K562 (cell line): Measurements from ENCODE around the gene BMP6. TPM values are rescaled to one million over a fixed set of nuclear protein-coding genes. Genes with fewer than 3 reads are reported as not detected.

Experiments
- ATAC-seq: fragments of 200-7000 bp; cut with Tn5 transposase; 3 replicates; pipeline ENCODE4 v1.9.1; 2020; ENCODE audit warnings: moderate library complexity
- BruUV-seq: library from RNA; stranded (reverse); fragments of 400-500 nt; replicated peaks from 2 replicates; lab custom pipeline; 2021; lab: Mats Ljungman, UMichigan
- CTCF ChIA-PET: fragments of 300-600 bp; formaldehyde crosslinking; extraction: SDS; loops from one replicate; lab custom pipeline; 2021; ENCODE audit warnings: low intra/inter-chr PET ratio; lab: Yijun Ruan, JAX
- POLR2A ChIA-PET: fragments of 300-600, 350-650 bp; sonication (Branson Sonifier 250); formaldehyde crosslinking; extraction: SDS; loops from one replicate; lab custom pipeline; 2021; ENCODE audit warnings: antibody characterized with exemption, inconsistent platforms; lab: Yijun Ruan, JAX
- DNase-seq, 4 experiments: peaks; one replicate each; pipeline versions ENCODE4 v3.0.0 to v3.0.0-alpha.2; 2011 to 2018; ENCODE audit warnings: low spot score in 3 of 4, mixed read lengths in 3 of 4; ENCODE audit errors: extremely low read depth in 1 of 4
- FAIRE-seq: peaks from 2 replicates; lab custom pipeline; 2011; peaks lifted over from hg19 to GRCh38; lab: Jason Lieb, UNC
- H2AFZ ChIP-seq: 2 replicates; pipeline ENCODE4 v1.6.0; 2011; ENCODE audit warnings: low read depth, low read length, control low read depth, inconsistent platforms
- H3K27ac ChIP-seq: fragments of 200-600 bp; 3 replicates; pipeline ENCODE4 v1.8.0; 2011; ENCODE audit warnings: low read depth, mild to moderate bottlenecking, control low read depth, inconsistent platforms, low read length, moderate library complexity, mixed read lengths; ENCODE audit errors: extremely low read depth
- H3K27me3 ChIP-seq, 2 experiments: fragments of 300-600 bp in 1 of 2; 2 replicates in 1 of 2; 3 replicates in 1 of 2; pipeline versions ENCODE4 v1.6.0 to v1.8.0; 2011; ENCODE audit warnings: inconsistent platforms in 2 of 2, low read length in 2 of 2, mild to moderate bottlenecking in 1 of 2, mixed read lengths in 1 of 2, moderate library complexity in 1 of 2; ENCODE audit not compliant: control insufficient read depth in 2 of 2, insufficient read depth in 2 of 2
- H3K36me3 ChIP-seq: fragments of 300-600 bp; 3 replicates; pipeline ENCODE4 v1.8.0; 2011; ENCODE audit warnings: mild to moderate bottlenecking, low read length, inconsistent platforms; ENCODE audit not compliant: control insufficient read depth, insufficient read depth
- H3K4me1 ChIP-seq, 2 experiments: fragments of 200-600 bp in 1 of 2; replicated peaks in 1 of 2; 2 replicates in 1 of 2; 3 replicates in 1 of 2; pipeline versions ENCODE4 v1.5.1 to v1.8.0; 2011; ENCODE audit warnings: inconsistent platforms in 2 of 2, low read length in 2 of 2, mild to moderate bottlenecking in 1 of 2, mixed read lengths in 1 of 2, moderate library complexity in 1 of 2; ENCODE audit not compliant: control insufficient read depth in 2 of 2, insufficient read depth in 2 of 2
- H3K4me2 ChIP-seq: 2 replicates; pipeline ENCODE4 v1.6.1; 2011; ENCODE audit warnings: low read length, control low read depth, inconsistent platforms, mixed read lengths; ENCODE audit not compliant: insufficient read depth
- H3K4me3 ChIP-seq: fragments of 200-600 bp; sonication (generic), shearing (Covaris generic); 2 replicates; pipeline ENCODE4 v1.5.1; 2016; ENCODE audit warnings: control low read depth, inconsistent platforms
- H3K79me2 ChIP-seq: fragments of 200-600 bp; 3 replicates; pipeline ENCODE4 v1.8.0; 2011; ENCODE audit warnings: low read length, inconsistent platforms; ENCODE audit not compliant: control insufficient read depth, insufficient read depth
- H3K9ac ChIP-seq, 2 experiments: 2 replicates each; pipeline versions ENCODE4 v1.6.0 to v1.6.1; 2011; ENCODE audit warnings: low read depth in 2 of 2, low read length in 2 of 2, control low read depth in 1 of 2, inconsistent platforms in 1 of 2, mild to moderate bottlenecking in 1 of 2, mixed read lengths in 1 of 2; ENCODE audit not compliant: insufficient read depth in 1 of 2
- H3K9me1 ChIP-seq: one replicate; pipeline ENCODE4 v1.6.0; 2011; ENCODE audit warnings: inconsistent platforms, mild to moderate bottlenecking, low read length, moderate library complexity; ENCODE audit not compliant: control insufficient read depth, insufficient read depth
- H3K9me3 ChIP-seq: replicated peaks from 2 replicates; pipeline ENCODE4 v1.5.1; 2011; ENCODE audit warnings: low read depth, low read length, inconsistent platforms; ENCODE audit not compliant: control insufficient read depth, insufficient read depth
- H4K20me1 ChIP-seq: replicated peaks from 2 replicates; pipeline ENCODE4 v1.6.1; 2011; ENCODE audit warnings: low read length, inconsistent platforms, mixed read lengths; ENCODE audit not compliant: control insufficient read depth, insufficient read depth
- BMI1 ChIP-seq: fragments of 150-350 bp; IDR thresholded peaks from 2 replicates; pipeline ENCODE4 v1.6.1; 2014; ENCODE audit warnings: low read length
- CEBPB ChIP-seq: fragments of 450-650 bp; IDR thresholded peaks from 2 replicates; pipeline ENCODE4 v1.6.1; 2016; ENCODE audit warnings: missing genetic modification characterization, missing compliant biosample characterization
- CEBPG ChIP-seq, 3 experiments: fragments of 200-800 bp in 1 of 3; sonication (Bioruptor generic) in 1 of 3; sonication (generic) in 1 of 3; formaldehyde crosslinking in 1 of 3; IDR thresholded peaks in 2 of 3; conservative IDR thresholded peaks in 1 of 3; 2 replicates each; pipeline versions ENCODE4 v1.6.1 to v1.8.0; 2016 to 2022; ENCODE audit warnings: missing compliant biosample characterization in 2 of 3, missing genetic modification characterization in 2 of 3, mild to moderate bottlenecking in 1 of 3, missing genetic modification reagents in 1 of 3
- POLR3A ChIP-seq: IDR thresholded peaks from 2 replicates; pipeline ENCODE4 v1.6.1; 2011; ENCODE audit warnings: borderline replicate concordance, mild to moderate bottlenecking, moderate library complexity; ENCODE audit not compliant: insufficient read length, insufficient read depth; ENCODE audit errors: extremely low read depth
- XRCC3 ChIP-seq: fragments of 450-650 bp; IDR thresholded peaks from 2 replicates; pipeline ENCODE4 v1.6.1; 2017; ENCODE audit warnings: mild to moderate bottlenecking, moderate library complexity
- ZNF121 ChIP-seq: sonication (generic); formaldehyde crosslinking; conservative IDR thresholded peaks from 2 replicates; pipeline ENCODE4 v1.8.0; 2022; ENCODE audit warnings: missing genetic modification reagents
- WGBS: fragments of 100-300 bp; shearing (Covaris generic); methylation state at CpG from one replicate; pipeline ENCODE4 v1.1.6; 2016; ENCODE audit warnings: low coverage, mixed read lengths; ENCODE audit not compliant: insufficient coverage; ENCODE audit errors: missing lambda C conversion rate; 5-methylcytosine and 5-hydroxymethylcytosine counted together
- in situ Hi-C: fragments of 300-500 bp; cut with MboI; formaldehyde crosslinking; loops from 4 replicates; pipeline ENCODE4 v1.15.0; 2018; ENCODE audit warnings: inconsistent platforms, mixed read lengths
- intact Hi-C: fragments of 100-400 bp; cut with micrococcal nuclease; formaldehyde crosslinking; loops from 2 replicates; pipeline ENCODE4 v1.14.2; 2022
- polyA plus RNA-seq, 8 experiments: library from polyadenylated mRNA; depleted of rRNA in 4 of 8; stranded (reverse) in 5 of 8; unstranded in 3 of 8; fragments of >200 nt; fragmentation: Nextera tagmentation in 2 of 8; fragmentation: Illumina TruSeq in 1 of 8; extraction: Ambion mirVana in 2 of 8; extraction: Trizol in 1 of 8; gene quantifications; 2 replicates each; pipeline versions ENCODE4 v1.2.1 to v1.2.3, GENCODE V29; 2011 to 2014; ENCODE audit warnings: inconsistent platforms in 1 of 8, missing spikeins in 1 of 8
- total RNA-seq, 7 experiments: library from RNA; depleted of rRNA in 6 of 7; stranded (reverse); fragments of >200 nt in 6 of 7; fragmentation: Illumina TruSeq in 2 of 7; extraction: Trizol in 2 of 7; gene quantifications; 2 replicates each; pipeline versions ENCODE4 v1.2.1 to v1.2.3, GENCODE V29; 2011 to 2021; ENCODE audit warnings: low replicate concordance in 1 of 7
- TF ChIP-seq, protein P1 (sequence below), 2 experiments: fragments of 450-650 bp in 1 of 2; sonication (generic) in 1 of 2; formaldehyde crosslinking in 1 of 2; IDR thresholded peaks in 1 of 2; conservative IDR thresholded peaks in 1 of 2; 2 replicates each; pipeline versions ENCODE4 v1.6.1 to v1.8.1; 2016 to 2023; ENCODE audit warnings: mild to moderate bottlenecking in 2 of 2, moderate library complexity in 2 of 2, inconsistent platforms in 1 of 2, missing genetic modification reagents in 1 of 2
- TF ChIP-seq, protein P2 (sequence below): sonication (generic); formaldehyde crosslinking; IDR thresholded peaks from 2 replicates; pipeline ENCODE4 v1.8.0; 2022; ENCODE audit warnings: missing genetic modification reagents, mild to moderate bottlenecking, borderline replicate concordance
- TF ChIP-seq, protein P3 (sequence below), 3 experiments: fragments of 200-800 bp in 1 of 3; sonication (Bioruptor generic) in 1 of 3; sonication (generic) in 1 of 3; formaldehyde crosslinking in 1 of 3; IDR thresholded peaks; 2 replicates each; pipeline versions ENCODE4 v1.6.1 to v1.8.0; 2016 to 2022; ENCODE audit warnings: mild to moderate bottlenecking in 2 of 3, missing compliant biosample characterization in 2 of 3, missing genetic modification characterization in 2 of 3, missing genetic modification reagents in 1 of 3

The BMP6 gene
- total and polyA plus RNA-seq, 9 of the 15 experiments (the other 6 are each of a cell fraction or from before 2014, with no cell fraction given) = 0.01 to 0.13 (median 0.06) TPM; not detected in 3

DNA sequence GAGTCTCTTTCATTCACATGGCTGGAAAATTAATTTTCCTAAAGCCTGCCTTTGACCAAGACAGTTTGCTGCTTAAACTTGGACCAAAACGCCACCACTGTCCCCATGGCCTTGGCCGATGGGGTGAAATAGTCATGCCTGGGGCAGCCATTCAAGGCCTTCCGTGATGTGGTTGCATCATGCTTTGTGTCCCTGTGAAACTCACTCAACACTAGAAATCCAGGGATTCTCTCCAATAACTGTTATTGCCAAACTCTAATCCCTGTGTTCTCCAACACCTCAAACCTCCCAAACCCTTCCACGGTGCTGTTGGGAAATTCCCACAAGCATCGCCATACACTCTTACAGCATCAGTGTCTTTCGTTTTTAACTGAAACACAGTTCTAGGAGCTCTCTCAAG is 186.1 kb downstream of the BMP6 start:
- peak; percentile 6 for FAIRE-seq
- no peak overlapping the region for H3K27ac ChIP-seq
- ChIA-PET POLR2A (interaction anchor here (1.2 to 4.5 kb wide), 3 partner anchors 9 to 12 kb away, joined by 3 to 29 read pairs (median 4); no protein-coding TSS in a partner anchor), CTCF (no interaction called here)
- peaks cover 28 to 56% of the 10 kb centered on the region in 2 experiments for H3K4me1 ChIP-seq
- TF ChIP-seq XRCC3 = no peak
- TF ChIP-seq, protein P1, sequence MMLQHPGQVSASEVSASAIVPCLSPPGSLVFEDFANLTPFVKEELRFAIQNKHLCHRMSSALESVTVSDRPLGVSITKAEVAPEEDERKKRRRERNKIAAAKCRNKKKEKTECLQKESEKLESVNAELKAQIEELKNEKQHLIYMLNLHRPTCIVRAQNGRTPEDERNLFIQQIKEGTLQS (IDR thresholded peaks at IDR 0.05) = peak; percentile 39
- TF ChIP-seq, protein P1 (CRISPR knock-in tag; conservative IDR thresholded peaks at IDR 0.05) = no peak
- TF ChIP-seq CEBPB (tag) = peak; percentile 57
- TF ChIP-seq CEBPG (CRISPR knock-in tag; IDR thresholded peaks at IDR 0.05) = peak; percentile 57; the same call in 1 of the 2 replicates
- TF ChIP-seq CEBPG (tag; conservative IDR thresholded peaks at IDR 0.05 in 1 of 2, IDR thresholded peaks at IDR 0.05 in 1 of 2) = peak in 1 of 2 experiments; percentile 39; a peak in 1 of 4 replicates
- TF ChIP-seq, protein P2, sequence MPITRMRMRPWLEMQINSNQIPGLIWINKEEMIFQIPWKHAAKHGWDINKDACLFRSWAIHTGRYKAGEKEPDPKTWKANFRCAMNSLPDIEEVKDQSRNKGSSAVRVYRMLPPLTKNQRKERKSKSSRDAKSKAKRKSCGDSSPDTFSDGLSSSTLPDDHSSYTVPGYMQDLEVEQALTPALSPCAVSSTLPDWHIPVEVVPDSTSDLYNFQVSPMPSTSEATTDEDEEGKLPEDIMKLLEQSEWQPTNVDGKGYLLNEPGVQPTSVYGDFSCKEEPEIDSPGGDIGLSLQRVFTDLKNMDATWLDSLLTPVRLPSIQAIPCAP (CRISPR knock-in tag) = no peak
- no peak for TF ChIP-seq BMI1
- TF ChIP-seq POLR3A = no peak
- TF ChIP-seq, protein P3, sequence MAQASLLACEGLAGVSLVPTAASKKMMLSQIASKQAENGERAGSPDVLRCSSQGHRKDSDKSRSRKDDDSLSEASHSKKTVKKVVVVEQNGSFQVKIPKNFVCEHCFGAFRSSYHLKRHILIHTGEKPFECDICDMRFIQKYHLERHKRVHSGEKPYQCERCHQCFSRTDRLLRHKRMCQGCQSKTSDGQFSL (CRISPR knock-in tag; IDR thresholded peaks at IDR 0.05) = no peak
- TF ChIP-seq, protein P3 (tag; IDR thresholded peaks at IDR 0.05) = 0 out of 4 replicates have a peak, but pooled peaks of 1 of the 2 experiments have one; percentile 13
- no peak for TF ChIP-seq ZNF121 (CRISPR knock-in tag)
- H3K27me3 ChIP-seq = peaks cover 12 to 30% of the 10 kb centered on the region in 2 experiments; a peak in 4 of 5 replicates
- H3K79me2 ChIP-seq = peaks cover 32% of the 10 kb centered on the region
- no peak for DNase-seq
- peaks cover 14% of the 10 kb centered on the region for H4K20me1 ChIP-seq
- no peak overlapping the region for H3K4me2 ChIP-seq
- in situ Hi-C loops (no loop called here), intact Hi-C loops (loop anchor here (5.0 kb wide), 2 partner anchors 65 to 150 kb away; partner anchors contain the start of gene BLOC1S5)
- H3K4me3 ChIP-seq = no peak overlapping the region
- no peak for ATAC-seq
- no peaks in the 10 kb centered on the region for H3K9me3 ChIP-seq
- no TSS peak for BruUV-seq
- H3K36me3 ChIP-seq = peaks cover 16% of the 10 kb centered on the region; the same call in 1 of the 3 replicates
- no peak overlapping the region for H2AFZ ChIP-seq
- WGBS = 69% methylated on average over 6 of the region's 6 CpGs
- no peak overlapping the region for H3K9ac ChIP-seq
- H3K9me1 ChIP-seq = peaks cover 5% of the 10 kb centered on the region
